DOHH2 (cell line): ENCODE data around the gene MDN1.
"Not testable (repeated sequence)": the region's sequence is repeated elsewhere in the genome, so short reads cannot be mapped to it uniquely, and the experiment has no call there.

Experiments used
- H3F3A ChIP-seq: fragments of 200-600 bp; sonication (generic), shearing (Covaris generic); 2 replicates; pipeline ENCODE4 v1.6.0; 2016; ENCODE audit warnings: antibody characterized with exemption, mild to moderate bottlenecking; ENCODE audit not compliant: control insufficient read depth, insufficient read depth
- H3K27ac ChIP-seq: fragments of 200-600 bp; sonication (generic); 2 replicates; pipeline ENCODE4 v1.5.1; 2014; ENCODE audit warnings: low read depth, mild to moderate bottlenecking, low read length, moderate library complexity
- H3K27me3 ChIP-seq: fragments of 200-600 bp; sonication (generic); 2 replicates; pipeline ENCODE4 v1.6.1; 2014; ENCODE audit warnings: mild to moderate bottlenecking, low read length, mixed read lengths; ENCODE audit not compliant: control insufficient read depth
- H3K36me3 ChIP-seq: fragments of 200-600 bp; sonication (generic); 2 replicates; pipeline ENCODE4 v1.6.1; 2014; ENCODE audit warnings: mild to moderate bottlenecking, low read length, moderate library complexity, mixed read lengths; ENCODE audit not compliant: control insufficient read depth
- H3K4me1 ChIP-seq: fragments of 200-600 bp; sonication (generic); 2 replicates; pipeline ENCODE4 v1.6.1; 2014; ENCODE audit warnings: mild to moderate bottlenecking, low read length, mixed read lengths; ENCODE audit not compliant: control insufficient read depth
- H3K4me2 ChIP-seq: fragments of 200-600 bp; sonication (generic); 2 replicates; pipeline ENCODE4 v1.6.0; 2014; ENCODE audit warnings: mild to moderate bottlenecking, low read length, moderate library complexity
- H3K4me3 ChIP-seq: fragments of 200-600 bp; sonication (generic); 2 replicates; pipeline ENCODE4 v1.5.1; 2014; ENCODE audit warnings: mild to moderate bottlenecking, low read length, mixed read lengths
- H3K79me2 ChIP-seq: fragments of 200-600 bp; sonication (generic); 2 replicates; pipeline ENCODE4 v1.6.1; 2014; ENCODE audit warnings: mild to moderate bottlenecking, low read length, mixed read lengths; ENCODE audit not compliant: control insufficient read depth
- H3K9me2 ChIP-seq: fragments of 200-600 bp; sonication (generic); replicated peaks from 2 replicates; pipeline ENCODE4 v1.6.1; 2014; ENCODE audit warnings: mild to moderate bottlenecking, low read length, mixed read lengths; ENCODE audit not compliant: control insufficient read depth
- H3K9me3 ChIP-seq: fragments of 200-600 bp; sonication (generic); 2 replicates; pipeline ENCODE4 v1.6.1; 2014; ENCODE audit warnings: antibody characterized with exemption, low read length, mixed read lengths; ENCODE audit not compliant: control insufficient read depth, insufficient read depth
- H4K20me1 ChIP-seq: fragments of 200-600 bp; sonication (generic); 2 replicates; pipeline ENCODE4 v1.6.0; 2014; ENCODE audit warnings: low read depth, mild to moderate bottlenecking, antibody characterized with exemption, low read length, moderate library complexity; ENCODE audit not compliant: control insufficient read depth, insufficient read depth
- EZH2phosphoT487 ChIP-seq: fragments of 200-600 bp; sonication (generic); IDR thresholded peaks from 2 replicates; pipeline ENCODE4 v1.6.1; 2017; ENCODE audit warnings: borderline replicate concordance, mild to moderate bottlenecking, antibody characterized with exemption, low read length, moderate library complexity, mixed read lengths
- TF ChIP-seq, protein P1 (sequence below): fragments of 200-600 bp; sonication (generic); IDR thresholded peaks from one replicate; pipeline ENCODE4 v1.5.1; 2014; ENCODE audit warnings: antibody characterized with exemption, mild to moderate bottlenecking, low read depth, low read length; ENCODE audit not compliant: poor library complexity, severe bottlenecking

MDN1 gene

DNA sequence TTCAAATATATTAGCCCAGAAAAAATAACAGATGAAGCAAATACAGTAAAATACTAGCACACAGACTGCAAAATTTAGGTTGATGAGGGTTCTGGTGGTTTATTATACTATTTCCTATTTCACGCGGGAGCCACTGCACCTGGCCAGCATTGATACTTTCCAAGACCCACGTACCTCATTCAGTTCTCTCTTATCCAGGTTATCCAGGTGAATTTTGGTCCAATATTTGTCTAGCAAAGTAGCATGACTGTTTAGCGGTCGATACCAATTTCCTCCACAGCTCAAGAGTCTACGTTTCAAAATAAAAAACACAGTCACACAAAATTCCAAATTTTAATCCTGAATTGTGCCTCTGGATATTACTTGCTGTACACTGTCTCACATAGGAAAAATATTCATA lies 34.8 kb downstream of the MDN1 start:
- H3K79me2 ChIP-seq = no peaks in the 10 kb centered on the region
- no peaks in the 10 kb centered on the region for H3K4me1 ChIP-seq
- no peak overlapping the region for H3K4me2 ChIP-seq
- no peaks in the 10 kb centered on the region for H3K9me2 ChIP-seq
- TF ChIP-seq, protein P1, sequence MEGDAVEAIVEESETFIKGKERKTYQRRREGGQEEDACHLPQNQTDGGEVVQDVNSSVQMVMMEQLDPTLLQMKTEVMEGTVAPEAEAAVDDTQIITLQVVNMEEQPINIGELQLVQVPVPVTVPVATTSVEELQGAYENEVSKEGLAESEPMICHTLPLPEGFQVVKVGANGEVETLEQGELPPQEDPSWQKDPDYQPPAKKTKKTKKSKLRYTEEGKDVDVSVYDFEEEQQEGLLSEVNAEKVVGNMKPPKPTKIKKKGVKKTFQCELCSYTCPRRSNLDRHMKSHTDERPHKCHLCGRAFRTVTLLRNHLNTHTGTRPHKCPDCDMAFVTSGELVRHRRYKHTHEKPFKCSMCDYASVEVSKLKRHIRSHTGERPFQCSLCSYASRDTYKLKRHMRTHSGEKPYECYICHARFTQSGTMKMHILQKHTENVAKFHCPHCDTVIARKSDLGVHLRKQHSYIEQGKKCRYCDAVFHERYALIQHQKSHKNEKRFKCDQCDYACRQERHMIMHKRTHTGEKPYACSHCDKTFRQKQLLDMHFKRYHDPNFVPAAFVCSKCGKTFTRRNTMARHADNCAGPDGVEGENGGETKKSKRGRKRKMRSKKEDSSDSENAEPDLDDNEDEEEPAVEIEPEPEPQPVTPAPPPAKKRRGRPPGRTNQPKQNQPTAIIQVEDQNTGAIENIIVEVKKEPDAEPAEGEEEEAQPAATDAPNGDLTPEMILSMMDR = no peak
- no peak for TF ChIP-seq EZH2phosphoT487
- no peaks in the 10 kb centered on the region for H3K9me3 ChIP-seq
- H3K27ac ChIP-seq = no peak overlapping the region
- no peaks in the 10 kb centered on the region for H4K20me1 ChIP-seq
- H3K36me3 ChIP-seq = peaks cover 81% of the 10 kb centered on the region
- H3K4me3 ChIP-seq = no peak overlapping the region
- H3K27me3 ChIP-seq = no peaks in the 10 kb centered on the region
- no peaks in the 10 kb centered on the region for H3F3A ChIP-seq

DNA sequence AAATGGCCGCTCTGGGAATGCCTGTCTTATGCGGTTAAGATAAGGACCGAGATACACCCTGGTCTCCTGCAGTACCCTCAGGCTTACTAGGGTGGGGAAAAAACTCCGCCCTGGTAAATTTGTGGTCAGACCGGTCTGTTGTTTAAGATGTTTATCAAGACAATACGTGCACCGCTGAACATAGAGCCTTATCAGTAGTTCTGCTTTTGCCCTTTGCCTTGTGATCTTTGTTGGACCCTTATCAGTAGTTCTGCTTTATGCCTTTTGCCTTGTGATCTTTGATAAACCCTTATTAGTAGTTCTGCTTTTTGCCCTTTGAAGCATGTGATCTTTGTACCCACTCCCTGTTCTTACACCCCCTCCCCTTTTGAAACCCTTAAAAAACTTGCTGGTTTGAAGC lies 36.3 kb downstream of the MDN1 start:
- not testable (repeated sequence) for H3K27me3 ChIP-seq, H3K4me3 ChIP-seq, H4K20me1 ChIP-seq, H3K4me2 ChIP-seq, H3K4me1 ChIP-seq, H3K9me3 ChIP-seq, H3F3A ChIP-seq, H3K79me2 ChIP-seq, H3K9me2 ChIP-seq, H3K27ac ChIP-seq
- peaks cover 77% of the 10 kb centered on the region for H3K36me3 ChIP-seq

DNA sequence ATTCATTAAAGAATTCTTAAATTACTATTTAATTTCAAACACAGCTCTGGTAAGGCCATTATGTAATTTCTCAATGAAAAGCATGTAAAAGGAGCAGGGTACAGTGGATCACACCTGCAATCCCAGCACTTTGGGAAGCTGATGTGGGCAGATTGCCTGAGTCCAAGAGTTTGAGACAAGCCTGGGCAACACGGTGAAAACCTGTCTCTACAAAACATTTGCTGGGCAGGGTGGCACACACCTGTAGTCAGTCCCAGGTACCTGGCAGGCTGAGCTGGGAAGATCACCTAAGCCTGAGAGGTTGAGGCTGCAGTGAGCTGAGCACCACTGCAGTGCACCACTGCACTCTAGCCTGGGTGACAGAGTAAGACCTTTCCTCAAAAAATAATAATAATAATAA lies 37.4 kb downstream of the MDN1 start:
- Histone ChIP-seq H3K27me3 (no peaks in the 10 kb centered on the region), H3K27ac (no peak overlapping the region), H3F3A (no peaks in the 10 kb centered on the region), H3K4me1 (no peaks in the 10 kb centered on the region), H3K4me3 (no peak overlapping the region), H3K9me3 (no peaks in the 10 kb centered on the region), H3K79me2 (no peaks in the 10 kb centered on the region), H3K36me3 (peaks cover 74% of the 10 kb centered on the region), H4K20me1 (no peaks in the 10 kb centered on the region), H3K9me2 (no peaks in the 10 kb centered on the region), H3K4me2 (no peak overlapping the region)
- no peak for TF ChIP-seq EZH2phosphoT487
- TF ChIP-seq, protein P1 = no peak

DNA sequence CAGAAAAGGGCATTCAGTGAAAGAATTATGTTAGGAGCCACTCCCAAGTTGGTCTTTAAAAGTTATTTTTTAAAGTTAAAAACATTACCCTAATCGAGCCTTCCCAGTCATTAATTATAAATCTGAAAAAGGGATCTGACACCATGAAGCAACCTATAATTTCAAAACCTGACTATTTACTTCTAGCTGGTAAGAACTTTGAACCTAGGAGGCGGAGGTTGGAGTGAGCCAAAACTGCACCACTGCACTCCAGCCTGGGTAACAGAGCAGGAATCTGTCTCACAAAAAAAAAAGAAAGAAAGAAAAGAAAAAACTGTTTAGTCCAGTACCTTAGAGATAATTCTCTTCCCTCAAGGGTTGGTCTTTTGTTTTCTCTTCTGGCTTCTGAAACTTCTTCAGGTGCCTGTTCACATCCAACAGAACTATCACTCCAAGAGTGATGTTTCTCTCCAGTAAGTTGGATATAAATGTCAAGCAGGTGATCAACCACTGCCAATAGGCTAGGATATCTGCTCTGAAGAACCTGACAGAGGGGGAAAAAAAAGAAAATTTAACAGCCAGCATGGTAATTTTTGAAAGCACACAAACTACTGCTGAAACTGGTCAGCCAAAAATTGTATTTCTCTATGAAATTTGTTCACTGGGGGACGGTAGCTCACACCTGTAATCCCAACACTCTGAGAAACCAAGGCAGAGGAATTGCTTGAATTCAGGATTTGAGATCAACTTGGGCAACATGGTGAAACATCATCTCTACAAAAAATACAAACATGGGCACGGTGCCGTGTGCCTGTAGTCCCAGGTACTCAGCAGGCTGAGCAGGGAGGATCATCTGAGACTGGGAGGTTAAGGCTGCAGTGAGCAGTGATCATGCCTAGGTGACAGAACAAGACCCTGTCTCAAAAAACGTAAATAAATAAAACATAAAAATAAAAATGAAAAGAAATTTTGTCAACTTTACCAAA lies 38.2 kb downstream of the MDN1 start:
- Histone ChIP-seq H3K9me2 (no peaks in the 10 kb centered on the region), H3K27ac (no peak overlapping the region), H3K4me1 (no peaks in the 10 kb centered on the region), H3K79me2 (no peaks in the 10 kb centered on the region), H3F3A (no peaks in the 10 kb centered on the region), H3K4me2 (no peak overlapping the region), H4K20me1 (no peaks in the 10 kb centered on the region), H3K9me3 (no peaks in the 10 kb centered on the region), H3K27me3 (no peaks in the 10 kb centered on the region), H3K36me3 (peaks cover 77% of the 10 kb centered on the region), H3K4me3 (no peak overlapping the region)
- TF ChIP-seq, protein P1 = no peak
- TF ChIP-seq EZH2phosphoT487 = no peak
